HL-60 (cell line): Measurements from ENCODE around the gene CYB5R2.
A peak's percentile ranks its signal among the peaks of the same experiment; 100 is the strongest.

Source experiments
- DNase-seq, 2 experiments: peaks; one replicate each; pipeline ENCODE4 v3.0.0-alpha.2; 2010 to 2020; ENCODE audit warnings: low read depth in 1 of 2, low spot score in 1 of 2
- H3K27ac ChIP-seq: fragments of 250-450 bp; sonication (Bioruptor Pico); replicated peaks from 2 replicates; pipeline ENCODE4 v1.5.1; 2020; ENCODE audit warnings: mild to moderate bottlenecking, moderate library complexity
- H3K27me3 ChIP-seq: fragments of 250-450 bp; sonication (Bioruptor Pico); 2 replicates; pipeline ENCODE4 v1.5.1; 2021; ENCODE audit warnings: mild to moderate bottlenecking, moderate library complexity; ENCODE audit not compliant: insufficient read depth, poor library complexity, severe bottlenecking
- H3K4me3 ChIP-seq: replicated peaks from 2 replicates; pipeline ENCODE4 v1.5.1; 2011; ENCODE audit warnings: mild to moderate bottlenecking, control low read depth, low read length; ENCODE audit not compliant: insufficient read depth
- GABPA ChIP-seq: IDR thresholded peaks from 2 replicates; pipeline ENCODE4 v1.6.1; 2012; ENCODE audit warnings: low read depth
- POLR2AphosphoS5 ChIP-seq: IDR thresholded peaks from 2 replicates; pipeline ENCODE4 v1.6.1; 2012; ENCODE audit warnings: low read depth
- SPI1 ChIP-seq: IDR thresholded peaks from 2 replicates; pipeline ENCODE4 v1.6.1; 2012; ENCODE audit warnings: low read depth, mild to moderate bottlenecking, borderline replicate concordance
- TF ChIP-seq, protein P1 (sequence below): IDR thresholded peaks from 2 replicates; pipeline ENCODE4 v1.6.1; 2012; ENCODE audit warnings: low read depth; ENCODE audit not compliant: insufficient replicate concordance
- TF ChIP-seq, protein P2 (sequence below): IDR thresholded peaks from one replicate; pipeline ENCODE4 v1.5.1; 2011; ENCODE audit warnings: low read length, control low read depth, inconsistent platforms; ENCODE audit not compliant: insufficient read depth

The CYB5R2 gene

DNA sequence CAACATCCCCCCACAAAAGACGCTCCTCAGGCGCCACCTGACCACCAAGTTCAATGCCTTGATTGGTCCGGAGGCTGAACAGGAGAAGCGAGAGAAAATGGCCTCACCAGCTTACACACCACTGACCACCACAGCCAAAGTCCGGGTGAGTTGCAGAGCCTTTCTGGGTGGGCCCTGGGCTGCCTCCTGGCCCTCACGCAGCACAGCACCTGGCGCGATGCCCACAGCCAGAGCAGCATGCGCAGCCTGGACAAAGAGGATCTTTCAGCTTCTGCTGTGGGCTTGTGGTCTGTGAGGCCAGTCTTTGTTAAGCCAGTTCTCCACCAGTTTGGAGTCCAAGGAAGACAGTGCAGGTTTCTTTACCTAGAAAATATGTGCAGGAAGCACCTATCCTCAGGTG, 21.6 kb downstream of the CYB5R2 start:
- H3K27ac ChIP-seq: no peak overlapping the region
- H3K4me3 ChIP-seq: no peak overlapping the region
- H3K27me3 ChIP-seq: no peaks in the 10 kb centered on the region
- TF ChIP-seq SPI1 (no peak), GABPA (no peak), POLR2AphosphoS5 (no peak)
- TF ChIP-seq, protein P1, sequence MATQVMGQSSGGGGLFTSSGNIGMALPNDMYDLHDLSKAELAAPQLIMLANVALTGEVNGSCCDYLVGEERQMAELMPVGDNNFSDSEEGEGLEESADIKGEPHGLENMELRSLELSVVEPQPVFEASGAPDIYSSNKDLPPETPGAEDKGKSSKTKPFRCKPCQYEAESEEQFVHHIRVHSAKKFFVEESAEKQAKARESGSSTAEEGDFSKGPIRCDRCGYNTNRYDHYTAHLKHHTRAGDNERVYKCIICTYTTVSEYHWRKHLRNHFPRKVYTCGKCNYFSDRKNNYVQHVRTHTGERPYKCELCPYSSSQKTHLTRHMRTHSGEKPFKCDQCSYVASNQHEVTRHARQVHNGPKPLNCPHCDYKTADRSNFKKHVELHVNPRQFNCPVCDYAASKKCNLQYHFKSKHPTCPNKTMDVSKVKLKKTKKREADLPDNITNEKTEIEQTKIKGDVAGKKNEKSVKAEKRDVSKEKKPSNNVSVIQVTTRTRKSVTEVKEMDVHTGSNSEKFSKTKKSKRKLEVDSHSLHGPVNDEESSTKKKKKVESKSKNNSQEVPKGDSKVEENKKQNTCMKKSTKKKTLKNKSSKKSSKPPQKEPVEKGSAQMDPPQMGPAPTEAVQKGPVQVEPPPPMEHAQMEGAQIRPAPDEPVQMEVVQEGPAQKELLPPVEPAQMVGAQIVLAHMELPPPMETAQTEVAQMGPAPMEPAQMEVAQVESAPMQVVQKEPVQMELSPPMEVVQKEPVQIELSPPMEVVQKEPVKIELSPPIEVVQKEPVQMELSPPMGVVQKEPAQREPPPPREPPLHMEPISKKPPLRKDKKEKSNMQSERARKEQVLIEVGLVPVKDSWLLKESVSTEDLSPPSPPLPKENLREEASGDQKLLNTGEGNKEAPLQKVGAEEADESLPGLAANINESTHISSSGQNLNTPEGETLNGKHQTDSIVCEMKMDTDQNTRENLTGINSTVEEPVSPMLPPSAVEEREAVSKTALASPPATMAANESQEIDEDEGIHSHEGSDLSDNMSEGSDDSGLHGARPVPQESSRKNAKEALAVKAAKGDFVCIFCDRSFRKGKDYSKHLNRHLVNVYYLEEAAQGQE: no peak
- TF ChIP-seq, protein P2, sequence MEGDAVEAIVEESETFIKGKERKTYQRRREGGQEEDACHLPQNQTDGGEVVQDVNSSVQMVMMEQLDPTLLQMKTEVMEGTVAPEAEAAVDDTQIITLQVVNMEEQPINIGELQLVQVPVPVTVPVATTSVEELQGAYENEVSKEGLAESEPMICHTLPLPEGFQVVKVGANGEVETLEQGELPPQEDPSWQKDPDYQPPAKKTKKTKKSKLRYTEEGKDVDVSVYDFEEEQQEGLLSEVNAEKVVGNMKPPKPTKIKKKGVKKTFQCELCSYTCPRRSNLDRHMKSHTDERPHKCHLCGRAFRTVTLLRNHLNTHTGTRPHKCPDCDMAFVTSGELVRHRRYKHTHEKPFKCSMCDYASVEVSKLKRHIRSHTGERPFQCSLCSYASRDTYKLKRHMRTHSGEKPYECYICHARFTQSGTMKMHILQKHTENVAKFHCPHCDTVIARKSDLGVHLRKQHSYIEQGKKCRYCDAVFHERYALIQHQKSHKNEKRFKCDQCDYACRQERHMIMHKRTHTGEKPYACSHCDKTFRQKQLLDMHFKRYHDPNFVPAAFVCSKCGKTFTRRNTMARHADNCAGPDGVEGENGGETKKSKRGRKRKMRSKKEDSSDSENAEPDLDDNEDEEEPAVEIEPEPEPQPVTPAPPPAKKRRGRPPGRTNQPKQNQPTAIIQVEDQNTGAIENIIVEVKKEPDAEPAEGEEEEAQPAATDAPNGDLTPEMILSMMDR: no peak
- DNase-seq: peak in 1 of 2 experiments; percentile 19

DNA sequence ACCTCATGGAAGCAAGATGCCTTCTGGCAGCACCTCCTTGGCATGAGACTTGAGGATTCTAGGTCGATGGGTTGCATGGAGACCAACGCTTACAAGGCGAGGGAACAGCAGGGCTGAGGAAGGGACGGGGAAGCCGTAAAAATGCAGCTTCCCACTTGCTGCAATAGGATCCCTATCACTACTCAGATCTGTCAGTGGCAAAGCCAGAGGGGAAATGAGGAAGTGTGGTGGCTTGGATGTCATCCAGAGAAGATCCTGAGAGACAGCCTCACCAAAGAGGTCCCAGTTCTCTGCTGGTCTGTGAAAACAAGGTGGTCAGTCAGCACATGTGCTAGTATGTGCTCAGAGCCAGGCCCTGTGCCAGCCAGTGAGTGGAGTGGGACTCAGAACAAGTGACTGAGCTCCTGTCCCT, 22.2 kb downstream of the CYB5R2 start:
- Histone ChIP-seq H3K27ac (no peak overlapping the region), H3K27me3 (no peaks in the 10 kb centered on the region), H3K4me3 (no peak overlapping the region)
- peak; percentile 27 to 72 for DNase-seq
- TF ChIP-seq POLR2AphosphoS5 (peak; percentile 48; the same call in 1 of the 2 replicates), GABPA (no peak), SPI1 (peak; percentile 98)
- TF ChIP-seq, protein P1: no peak

DNA sequence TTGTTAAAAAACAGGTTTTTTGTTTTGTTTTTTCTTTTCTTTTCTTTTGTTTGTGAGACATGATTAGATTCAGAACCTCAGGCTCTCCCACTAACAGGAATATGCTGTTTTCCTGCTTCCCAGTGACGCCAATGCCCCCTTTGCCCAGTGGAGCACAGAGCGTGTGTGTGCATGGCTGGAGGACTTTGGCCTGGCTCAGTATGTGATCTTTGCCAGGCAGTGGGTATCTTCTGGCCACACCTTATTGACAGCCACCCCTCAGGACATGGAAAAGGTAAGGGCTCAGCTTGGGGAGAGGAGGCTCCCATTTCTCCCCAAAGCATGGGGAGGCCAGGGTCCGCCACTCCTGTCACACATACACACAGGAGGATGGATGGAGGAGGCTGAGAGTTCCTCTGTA, 25.0 kb downstream of the CYB5R2 start:
- DNase-seq: no peak
- no peak for TF ChIP-seq GABPA
- TF ChIP-seq, protein P1: no peak
- TF ChIP-seq, protein P2: no peak
- TF ChIP-seq SPI1: no peak
- no peak for TF ChIP-seq POLR2AphosphoS5

DNA sequence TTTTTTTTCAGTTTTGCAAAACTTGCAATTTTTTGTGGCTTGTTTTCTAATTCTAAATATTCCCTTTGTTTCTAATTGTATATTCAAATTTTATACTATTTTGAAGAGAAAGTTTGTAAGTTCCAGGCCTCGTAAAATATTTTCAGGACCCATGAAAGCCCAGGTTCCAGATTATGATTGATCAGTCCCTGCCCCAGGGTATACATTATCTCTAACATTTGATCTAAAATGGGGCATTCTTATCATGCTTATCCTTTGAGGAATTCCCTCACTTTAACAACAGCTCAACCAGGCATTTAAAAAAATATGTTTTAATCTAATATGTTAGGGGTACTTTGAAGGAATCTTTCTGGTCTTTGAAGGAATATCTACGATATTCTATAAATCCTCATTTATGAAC, 26.4 kb downstream of the CYB5R2 start:
- Histone ChIP-seq H3K27ac (no peak overlapping the region), H3K4me3 (no peak overlapping the region), H3K27me3 (no peaks in the 10 kb centered on the region)
- TF ChIP-seq SPI1: no peak
- TF ChIP-seq POLR2AphosphoS5: no peak
- TF ChIP-seq, protein P2: no peak
- no peak for TF ChIP-seq GABPA
- TF ChIP-seq, protein P1: no peak
- no peak for DNase-seq

More for the DNA sequence above, 25.0 kb downstream of the CYB5R2 start:
- Histone ChIP-seq H3K27me3 (no peaks in the 10 kb centered on the region), H3K27ac (no peak overlapping the region), H3K4me3 (no peak overlapping the region)
